GM12878 (cell line): ENCODE data around the gene USP21. TPM values are rescaled to one million over a fixed set of nuclear protein-coding genes. Genes with fewer than 3 reads are reported as not detected.

Source experiments
- ASH2L ChIP-seq: fragments of 300-600, 200-600 bp; sonication (generic); IDR thresholded peaks from 2 replicates; pipeline ENCODE4 v1.6.1; 2017; ENCODE audit warnings: low read depth, mild to moderate bottlenecking, borderline replicate concordance
- BHLHE40 ChIP-seq, 2 experiments: fragments of 450-650 bp in 1 of 2; IDR thresholded peaks; 2 replicates each; pipeline ENCODE4 v1.6.1; 2011 to 2017; ENCODE audit warnings: low read depth in 2 of 2, borderline replicate concordance in 1 of 2, improper control_type of control experiment in 1 of 2, low read length in 1 of 2, mild to moderate bottlenecking in 1 of 2
- DPF2 ChIP-seq: fragments of 450-650 bp; IDR thresholded peaks from 2 replicates; pipeline ENCODE4 v1.6.1; 2017; ENCODE audit warnings: mild to moderate bottlenecking
- E2F4 ChIP-seq: IDR thresholded peaks from 2 replicates; pipeline ENCODE4 v1.6.1; 2012; ENCODE audit warnings: low read depth, low read length, improper control_type of control experiment
- E4F1 ChIP-seq: fragments of 450-650 bp; IDR thresholded peaks from 2 replicates; pipeline ENCODE4 v1.6.1; 2018; ENCODE audit warnings: borderline replicate concordance, mild to moderate bottlenecking; ENCODE audit not compliant: partially characterized antibody
- IRF4 ChIP-seq: IDR thresholded peaks from 2 replicates; pipeline ENCODE4 v1.6.1; 2011; ENCODE audit warnings: low read depth, low read length
- JUND ChIP-seq: IDR thresholded peaks from 2 replicates; pipeline ENCODE4 v1.6.1; 2012; ENCODE audit warnings: low read depth, mild to moderate bottlenecking, low read length, improper control_type of control experiment, moderate library complexity
- KLF5 ChIP-seq: fragments of 450-650 bp; IDR thresholded peaks from 2 replicates; pipeline ENCODE4 v1.6.1; 2014; ENCODE audit warnings: mild to moderate bottlenecking; ENCODE audit not compliant: partially characterized antibody
- MEF2A ChIP-seq: IDR thresholded peaks from 2 replicates; pipeline ENCODE4 v1.6.1; 2011; ENCODE audit warnings: low read depth, mild to moderate bottlenecking, low read length, moderate library complexity; ENCODE audit not compliant: insufficient read depth
- MTA3 ChIP-seq: IDR thresholded peaks from 2 replicates; pipeline ENCODE4 v1.6.1; 2012; ENCODE audit warnings: low read length, inconsistent platforms, borderline replicate concordance
- NFIC ChIP-seq: IDR thresholded peaks from 2 replicates; pipeline ENCODE4 v1.6.1; 2012; ENCODE audit warnings: low read depth, mild to moderate bottlenecking, inconsistent platforms, low read length, moderate library complexity
- NKRF ChIP-seq: fragments of 450-650 bp; conservative IDR thresholded peaks from 2 replicates; pipeline ENCODE4 v1.6.1; 2017; ENCODE audit warnings: mild to moderate bottlenecking, moderate library complexity
- NR2C2 ChIP-seq: IDR thresholded peaks from 2 replicates; pipeline ENCODE4 v1.6.1; 2011; ENCODE audit warnings: borderline replicate concordance, low read depth; ENCODE audit not compliant: control insufficient read depth, insufficient read length
- PAX5 ChIP-seq: IDR thresholded peaks from 2 replicates; pipeline ENCODE4 v1.6.1; 2011; ENCODE audit warnings: low read depth, low read length, borderline replicate concordance
- POLR2AphosphoS5 ChIP-seq: IDR thresholded peaks from 2 replicates; pipeline ENCODE4 v1.6.1; 2011; ENCODE audit warnings: mild to moderate bottlenecking, low read length, inconsistent platforms
- RBBP5 ChIP-seq: fragments of 200-600 bp; sonication (generic); conservative IDR thresholded peaks from 2 replicates; pipeline ENCODE4 v1.6.1; 2016
- RUNX3 ChIP-seq: IDR thresholded peaks from 2 replicates; pipeline ENCODE4 v1.6.1; 2012; ENCODE audit warnings: low read length, inconsistent platforms
- SREBF1 ChIP-seq: IDR thresholded peaks from 2 replicates; pipeline ENCODE4 v1.6.1; 2012; ENCODE audit warnings: mild to moderate bottlenecking, low read length
- YY1 ChIP-seq: IDR thresholded peaks from 2 replicates; pipeline ENCODE4 v1.6.1; 2011; ENCODE audit warnings: low read depth, mild to moderate bottlenecking, low read length
- ZNF592 ChIP-seq: fragments of 450-650 bp; IDR thresholded peaks from 2 replicates; pipeline ENCODE4 v1.6.1; 2017; ENCODE audit warnings: mild to moderate bottlenecking, moderate library complexity
- ZNF622 ChIP-seq: fragments of 450-650 bp; IDR thresholded peaks from 2 replicates; pipeline ENCODE4 v1.6.1; 2017; ENCODE audit warnings: mild to moderate bottlenecking, inconsistent platforms
- polyA plus RNA-seq, 11 experiments: library from polyadenylated mRNA; depleted of rRNA in 4 of 11; unstranded in 6 of 11; stranded (reverse) in 5 of 11; fragments of >200 nt; fragmentation: Nextera tagmentation in 4 of 11; fragmentation: Illumina TruSeq in 1 of 11; extraction: Ambion mirVana in 4 of 11; extraction: Trizol in 1 of 11; gene quantifications; 1 replicate in 1 of 11; 2 replicates in 10 of 11; pipeline versions ENCODE4 v1.2.1 to v1.2.3, GENCODE V29; 2011 to 2016; ENCODE audit warnings: inconsistent platforms in 2 of 11, missing spikeins in 2 of 11, low read depth in 1 of 11
- total RNA-seq, 4 experiments: library from RNA; depleted of rRNA in 3 of 4; stranded (reverse); fragments of >200 nt in 3 of 4; fragmentation: Illumina TruSeq in 1 of 4; extraction: Trizol in 1 of 4; gene quantifications; 2 replicates each; pipeline versions ENCODE4 v1.2.1 to v1.2.3, GENCODE V29; 2013 to 2021

USP21 gene
- total and polyA plus RNA-seq, 10 of the 15 experiments (the other 5 are each of a cell fraction or from before 2014, with no cell fraction given), result 3.2 to 28.6 (median 16.6) TPM

GRCh38 chr1:161185282-161185682 lies 26.0 kb downstream of the USP21 start (continued):
- TF ChIP-seq JUND (peak; percentile 12; the same call in 1 of the 2 replicates), BHLHE40 (IDR thresholded peaks at IDR 0.05; ENCODE audit: borderline replicate concordance in 1 of 2, low read depth in 2 of 2, low read length in 1 of 2) (peak; percentile 64 to 67), NFIC (no peak; the same call in 1 of the 2 replicates), ZNF622 (no peak), MTA3 (no peak), E4F1 (no peak), PAX5 (peak; percentile 65; the same call in 1 of the 2 replicates), MEF2A (peak; percentile 93), ASH2L (no peak), ZNF592 (no peak), SREBF1 (no peak), POLR2AphosphoS5 (no peak), YY1 (no peak), RBBP5 (no peak), RUNX3 (peak; percentile 96), NR2C2 (no peak), DPF2 (no peak), E2F4 (no peak), NKRF (no peak), IRF4 (peak; percentile 55; the same call in 1 of the 2 replicates), KLF5 (no peak)
